A673 (cell line): ENCODE measurements around the gene HSD11B2. TPM values are rescaled to one million over a fixed set of nuclear protein-coding genes. Genes with fewer than 3 reads are reported as not detected.

Source experiments
- BruUV-seq: library from RNA; stranded (reverse); fragments of 400-500 nt; replicated peaks from 2 replicates; lab custom pipeline; 2021; lab: Mats Ljungman, UMichigan
- CTCF ChIA-PET: fragments of 300-600 bp; sonication (Branson Sonifier 250); formaldehyde crosslinking; loops from one replicate; lab custom pipeline; 2022; ENCODE audit warnings: antibody characterized with exemption; lab: Charles Lee
- POLR2A ChIA-PET: fragments of 300-600 bp; sonication (Branson Sonifier 250); formaldehyde crosslinking; loops from one replicate; lab custom pipeline; 2022; ENCODE audit warnings: antibody characterized with exemption; ENCODE audit not compliant: low non-redundant PET; lab: Charles Lee
- DNase-seq: peaks from one replicate; pipeline ENCODE4 v3.0.0-alpha.2; 2015; ENCODE audit warnings: low spot score
- H3K27ac ChIP-seq: fragments of 200-600 bp; sonication (generic); 2 replicates; pipeline ENCODE4 v1.5.1; 2016; ENCODE audit warnings: mixed run types, low read depth, mild to moderate bottlenecking, mixed read lengths, antibody characterized with exemption, low read length; ENCODE audit not compliant: poor library complexity, severe bottlenecking
- H3K27me3 ChIP-seq: fragments of 200-600 bp; sonication (generic); replicated peaks from 2 replicates; pipeline ENCODE4 v1.6.1; 2017; ENCODE audit warnings: mixed run types, low read depth, mild to moderate bottlenecking, mixed read lengths, antibody characterized with exemption, low read length; ENCODE audit not compliant: insufficient read depth, poor library complexity
- H3K36me3 ChIP-seq: fragments of 200-600 bp; sonication (generic); 2 replicates; pipeline ENCODE4 v1.6.1; 2016; ENCODE audit warnings: mixed run types, mild to moderate bottlenecking, mixed read lengths, antibody characterized with exemption, low read length; ENCODE audit not compliant: insufficient read depth, poor library complexity, severe bottlenecking
- H3K4me1 ChIP-seq: fragments of 200-600 bp; sonication (generic); 2 replicates; pipeline ENCODE4 v1.6.1; 2017; ENCODE audit warnings: mixed run types, mild to moderate bottlenecking, mixed read lengths, antibody characterized with exemption, low read length; ENCODE audit not compliant: insufficient read depth, poor library complexity, severe bottlenecking
- H3K4me3 ChIP-seq: fragments of 200-600 bp; sonication (generic); 2 replicates; pipeline ENCODE4 v1.5.1; 2016; ENCODE audit warnings: low read depth, mixed run types, mild to moderate bottlenecking, mixed read lengths, low read length; ENCODE audit not compliant: poor library complexity, severe bottlenecking
- H3K9me3 ChIP-seq: fragments of 200-600 bp; sonication (generic); 2 replicates; pipeline ENCODE4 v1.6.1; 2016; ENCODE audit warnings: mixed run types, low read depth, mild to moderate bottlenecking, mixed read lengths, antibody characterized with exemption, low read length; ENCODE audit not compliant: poor library complexity, severe bottlenecking
- CTCF ChIP-seq: fragments of 300-800, 200-600 bp; sonication (generic); conservative IDR thresholded peaks from 2 replicates; pipeline ENCODE4 v1.5.1; 2017; ENCODE audit warnings: low read depth, mild to moderate bottlenecking, antibody characterized with exemption, low read length, moderate library complexity, mixed read lengths
- EZH2 ChIP-seq: fragments of 200-600 bp; sonication (generic); IDR thresholded peaks from 2 replicates; pipeline ENCODE4 v1.6.1; 2017; ENCODE audit warnings: borderline replicate concordance, low read depth, mild to moderate bottlenecking, mixed read lengths, antibody characterized with exemption, low read length; ENCODE audit not compliant: poor library complexity, severe bottlenecking
- intact Hi-C: fragments of 100-400 bp; cut with micrococcal nuclease; formaldehyde crosslinking; loops from one replicate; pipeline ENCODE4 v1.10.0; 2022; ENCODE audit not compliant: unreplicated experiment
- total RNA-seq: library from RNA; stranded (reverse); gene quantifications from 2 replicates; pipeline ENCODE4 v1.2.3, GENCODE V29; 2021

The HSD11B2 gene
- total RNA-seq, 1 experiment from 2014 or later: 2.3 TPM

GRCh38 chr16:67486805-67487204 lies 55.9 kb downstream of the HSD11B2 start:
- intact Hi-C loops: no loop called here
- Histone ChIP-seq H3K36me3 (no peaks in the 10 kb centered on the region), H3K9me3 (no peaks in the 10 kb centered on the region), H3K4me3 (no peak overlapping the region), H3K4me1 (no peaks in the 10 kb centered on the region), H3K27ac (no peak overlapping the region), H3K27me3 (no peaks in the 10 kb centered on the region)
- TF ChIP-seq EZH2 (no peak), CTCF (no peak)
- ChIA-PET POLR2A (no interaction called here), CTCF (no interaction called here)
- BruUV-seq: no TSS peak
- no peak for DNase-seq

Other genes starting within 250 kb of the HSD11B2 start
- gene MATCAP1, start 247.2 kb upstream of the HSD11B2 start, total RNA-seq: 33.9 and 36.8 TPM in 2 replicates
- gene EXOC3L1, start 241.0 kb upstream of the HSD11B2 start, total RNA-seq: 0.32 and 0.42 TPM in 2 replicates
- gene E2F4, start 239.0 kb upstream of the HSD11B2 start, total RNA-seq: 77.4 and 96.0 TPM in 2 replicates
- gene ELMO3, start 232.0 kb upstream of the HSD11B2 start, total RNA-seq: 3.3 and 4.7 TPM in 2 replicates
- gene TMEM208, start 204.0 kb upstream of the HSD11B2 start, total RNA-seq: 30.4 and 38.2 TPM in 2 replicates
- gene FHOD1, start 183.6 kb upstream of the HSD11B2 start, total RNA-seq: 94.9 and 96.4 TPM in 2 replicates
- gene SLC9A5, start 182.1 kb upstream of the HSD11B2 start, total RNA-seq: 2.4 and 3.6 TPM in 2 replicates
- 5.8 and 8.9 TPM in 2 replicates for gene PLEKHG4, start 151.6 kb upstream of the HSD11B2 start, total RNA-seq
- 0.32 TPM in 1 of 2 replicates, not detected in the other for gene KCTD19, start 104.4 kb upstream of the HSD11B2 start, total RNA-seq
- gene LRRC36, start 104.3 kb upstream of the HSD11B2 start, total RNA-seq: not detected in 2 replicates
- 0.28 and 0.31 TPM in 2 replicates for gene TPPP3, start 37.6 kb upstream of the HSD11B2 start, total RNA-seq
- 5.3 and 6.8 TPM in 2 replicates for gene ZDHHC1, start 14.6 kb upstream of the HSD11B2 start, total RNA-seq
- gene ATP6V0D1, start 50.0 kb downstream of the HSD11B2 start, total RNA-seq: 56.5 and 63.9 TPM in 2 replicates
- not detected in 2 replicates for gene AGRP, start 52.4 kb downstream of the HSD11B2 start, total RNA-seq
- 22.9 and 29.0 TPM in 2 replicates for gene RIPOR1, start 97.7 kb downstream of the HSD11B2 start, total RNA-seq
- 68.6 and 74.7 TPM in 2 replicates for gene CTCF, start 131.4 kb downstream of the HSD11B2 start, total RNA-seq
- gene CARMIL2, start 214.0 kb downstream of the HSD11B2 start, total RNA-seq: 4.4 and 9.5 TPM in 2 replicates
- 45.8 and 48.0 TPM in 2 replicates for gene ACD, start 229.1 kb downstream of the HSD11B2 start, total RNA-seq
- 8.6 and 8.7 TPM in 2 replicates for gene PARD6A, start 229.8 kb downstream of the HSD11B2 start, total RNA-seq
- 8.5 and 11.2 TPM in 2 replicates for gene ENKD1, start 235.6 kb downstream of the HSD11B2 start, total RNA-seq
- not detected in 2 replicates for gene C16orf86, start 235.7 kb downstream of the HSD11B2 start, total RNA-seq